Measurements from ENCODE around the gene DENND4C.

The DENND4C gene

GRCh38 chr9:19270421-19270949 lies 40.0 kb downstream of the DENND4C start:
- no peak for DNase-seq

DNA sequence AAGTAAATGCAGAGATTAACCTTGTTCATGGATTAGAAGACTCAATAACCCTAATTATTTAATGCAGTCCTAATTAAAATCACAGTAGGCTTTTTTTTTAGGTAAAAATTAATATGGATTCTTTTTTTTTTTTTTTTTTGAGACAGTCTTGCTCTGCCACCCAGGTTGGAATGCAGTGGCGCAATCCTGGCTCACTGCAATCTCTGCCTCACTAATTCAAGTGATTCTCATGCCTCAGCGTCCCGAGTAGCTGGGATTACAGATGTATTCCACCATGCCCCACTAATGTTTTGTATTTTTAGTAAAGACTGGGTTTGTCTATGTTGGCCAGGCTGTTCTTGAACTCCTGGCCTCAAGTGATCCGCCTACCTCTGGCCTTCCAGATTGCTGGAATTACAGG lies 40.6 kb downstream of the DENND4C start:
- no peak for DNase-seq

- no peak for DNase-seq
Measured at GRCh38 chr9:19281801-19282200, 51.3 kb downstream of the DENND4C start.

GRCh38 chr9:19283072-19283710 lies 52.7 kb downstream of the DENND4C start:
- DNase-seq = no peak

DNA sequence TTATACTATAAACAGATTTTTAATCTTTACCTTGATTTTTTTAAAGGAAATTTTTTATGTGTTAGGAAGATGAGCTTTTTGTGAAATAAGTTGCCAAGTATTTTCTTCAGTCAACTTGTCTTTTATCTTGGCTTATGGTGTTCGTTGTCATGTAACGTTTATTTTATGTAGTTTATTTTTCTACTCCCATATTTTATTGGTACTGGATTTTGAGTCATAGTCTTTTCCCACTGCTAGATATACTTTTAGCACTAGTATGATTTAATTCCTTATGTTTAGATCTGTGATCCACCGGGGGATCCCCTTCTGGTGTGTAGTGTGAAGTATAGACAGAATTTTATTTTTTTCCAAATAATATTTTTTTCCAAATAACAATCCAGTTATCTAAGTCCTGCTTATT lies 54.2 kb downstream of the DENND4C start:
- DNase-seq = no peak

DNA sequence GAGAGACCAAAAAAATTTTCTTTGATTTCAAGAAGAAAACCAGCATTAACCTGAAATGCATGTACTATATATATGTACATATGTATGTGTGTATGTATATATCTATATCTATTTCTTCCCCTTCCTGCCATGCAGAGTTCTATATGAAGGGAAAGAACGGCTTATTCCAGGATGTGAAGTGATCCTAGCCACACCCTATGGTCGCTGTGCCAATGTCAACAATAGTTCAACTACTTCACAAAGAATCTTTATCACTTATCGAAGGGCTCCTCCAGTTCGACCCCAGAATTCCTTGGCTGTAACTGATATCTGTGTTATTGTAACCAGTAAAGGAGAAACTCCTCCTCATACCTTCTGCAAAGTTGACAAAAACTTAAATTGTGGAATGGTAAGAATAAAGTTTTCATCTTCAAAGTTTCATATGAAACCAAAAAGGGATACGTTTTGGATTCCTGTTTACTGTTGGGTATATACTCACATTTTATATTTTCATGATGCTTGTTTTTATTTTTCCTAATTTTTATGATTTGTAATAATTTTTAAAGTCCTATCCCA lies 56.2 kb downstream of the DENND4C start:
- DNase-seq = no peak

- DNase-seq = no peak
Measured at GRCh38 chr9:19288081-19288480, 57.6 kb downstream of the DENND4C start.

DNA sequence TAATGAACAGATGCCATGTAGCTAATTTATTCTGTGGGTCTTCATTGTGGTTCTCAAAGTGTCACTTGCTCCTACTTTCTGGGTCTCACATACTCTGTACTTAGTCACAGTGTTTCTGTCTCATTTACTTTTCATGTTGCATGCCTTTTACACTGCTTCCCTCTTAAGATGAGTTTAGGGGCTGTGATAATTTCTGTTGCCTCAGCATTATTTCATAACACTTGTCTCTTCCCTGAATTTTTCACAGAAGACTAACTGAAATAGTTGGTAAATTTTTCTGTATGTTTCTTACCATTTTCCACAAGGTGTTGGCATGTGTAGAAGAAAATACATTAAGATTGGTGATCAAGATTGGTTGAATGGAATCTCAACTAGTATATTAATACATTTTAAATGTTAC lies 59.6 kb downstream of the DENND4C start:
- DNase-seq = no peak

GRCh38 chr9:19294219-19294618 lies 63.7 kb downstream of the DENND4C start:
- no peak for DNase-seq

DNA sequence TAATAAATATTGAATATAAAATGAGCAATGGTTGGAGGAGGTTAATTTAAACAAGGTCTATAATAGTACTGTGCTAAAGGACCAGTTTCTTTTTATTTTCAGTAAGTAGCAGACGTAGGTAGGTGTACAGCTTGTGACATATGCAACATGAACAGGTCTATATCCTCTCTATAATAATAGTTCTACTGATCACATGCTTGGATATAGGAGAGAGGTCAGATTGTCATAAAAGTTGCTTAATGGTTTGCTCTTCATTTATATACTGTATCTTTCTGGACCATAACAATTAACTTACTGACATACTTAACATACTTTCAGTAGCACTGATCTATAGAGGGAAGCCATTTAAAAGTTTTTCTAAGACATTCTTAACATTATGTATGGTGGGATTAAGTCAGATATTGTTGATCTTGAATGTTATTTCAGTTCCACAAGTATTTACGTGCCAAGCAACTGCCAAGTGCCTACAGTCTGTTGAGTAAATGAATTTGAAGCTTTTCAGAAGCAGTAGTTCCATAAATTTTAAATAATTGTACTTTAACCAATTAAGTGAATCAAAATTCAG lies 68.0 kb downstream of the DENND4C start:
- no peak for DNase-seq

GRCh38 chr9:19303216-19303615 lies 72.7 kb downstream of the DENND4C start:
- DNase-seq = no peak

GRCh38 chr9:19306568-19306967 lies 76.1 kb downstream of the DENND4C start:
- no peak for DNase-seq

- no peak for DNase-seq
Measured at GRCh38 chr9:19310246-19310645, 79.8 kb downstream of the DENND4C start.

DNA sequence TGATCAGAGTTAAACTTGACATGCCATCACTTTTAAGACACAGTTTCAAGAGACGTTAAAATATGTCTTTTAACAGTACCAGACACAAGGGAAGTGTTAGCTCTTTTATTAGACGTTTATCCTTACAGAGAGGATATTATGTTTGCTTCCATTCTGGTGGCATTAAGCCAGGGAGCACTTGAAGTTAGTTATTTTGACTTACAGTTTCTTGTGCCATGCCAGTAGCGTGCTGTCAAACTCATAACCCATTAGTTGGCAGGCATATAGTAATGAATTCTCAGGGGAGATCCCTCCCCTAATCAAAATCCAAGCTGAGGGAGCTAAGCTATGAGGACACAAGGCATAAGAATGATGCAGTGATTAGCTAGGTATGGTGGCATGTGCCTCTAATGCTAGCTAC lies 83.1 kb downstream of the DENND4C start:
- no peak for DNase-seq

GRCh38 chr9:19320495-19320894 lies 90.0 kb downstream of the DENND4C start:
- DNase-seq = no peak

DNA sequence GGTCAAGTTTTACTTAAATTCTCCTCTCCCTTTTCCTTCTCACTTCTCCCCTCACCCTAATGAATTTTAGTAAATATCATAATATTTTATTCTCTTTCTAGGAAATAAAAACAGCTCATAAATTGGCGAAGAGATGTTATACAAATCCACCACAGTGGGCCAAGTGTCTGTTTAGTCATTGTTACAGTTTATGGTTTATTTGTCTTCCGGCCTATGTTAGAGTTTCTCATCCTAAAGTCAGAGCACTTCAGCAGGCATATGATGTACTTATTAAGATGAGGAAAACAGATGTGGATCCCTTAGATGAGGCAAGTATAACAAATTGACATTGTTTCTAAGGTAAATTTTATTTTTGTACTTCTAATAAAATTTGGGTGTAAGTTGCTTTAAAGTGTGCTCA lies 101.4 kb downstream of the DENND4C start:
- no peak for DNase-seq

- no peak for DNase-seq
Measured at GRCh38 chr9:19336166-19336565, 105.7 kb downstream of the DENND4C start.

- no peak for DNase-seq
Measured at GRCh38 chr9:19342947-19343346, 112.5 kb downstream of the DENND4C start.

DNA sequence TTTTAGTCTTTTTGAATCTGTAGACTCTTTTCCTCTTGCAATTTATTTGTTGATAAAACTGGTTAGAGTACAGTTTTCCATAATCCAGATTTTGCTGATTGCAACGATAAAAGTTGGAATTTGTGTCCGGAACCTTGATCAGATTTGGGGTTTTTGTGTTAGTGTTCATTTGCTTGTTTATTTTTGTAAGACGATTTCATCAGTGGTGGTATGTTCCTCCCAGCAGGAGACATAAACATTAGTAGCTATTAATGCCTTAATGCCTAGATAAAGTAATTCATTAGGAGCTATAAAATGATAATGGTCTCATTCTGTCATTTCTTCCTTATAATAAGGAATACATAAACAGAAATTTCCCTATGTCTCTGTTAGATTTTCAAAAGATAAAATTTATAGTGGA lies 128.2 kb downstream of the DENND4C start:
- no peak for DNase-seq

GRCh38 chr9:19369107-19369506 lies 138.6 kb downstream of the DENND4C start:
- no peak for DNase-seq

DNA sequence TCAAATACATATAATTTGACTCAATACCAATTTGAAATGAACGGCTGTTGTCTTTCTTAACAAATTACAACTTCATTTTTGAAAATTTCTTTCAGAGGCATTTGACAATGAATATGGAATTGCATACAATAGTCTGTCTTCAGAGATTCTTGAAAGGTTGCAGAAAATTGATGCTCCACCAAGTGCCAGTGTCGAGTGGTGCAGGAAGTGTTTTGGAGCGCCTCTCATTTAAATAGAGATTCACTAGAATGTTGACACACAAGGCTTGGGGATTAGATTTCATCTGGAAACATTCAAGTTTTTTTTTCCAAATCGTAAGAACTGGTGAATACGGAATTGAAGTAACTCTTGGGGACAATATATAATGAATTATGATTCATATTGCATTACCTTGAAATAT lies 141.4 kb downstream of the DENND4C start:
- DNase-seq = no peak

- no peak for DNase-seq
Measured at GRCh38 chr9:19372567-19372966, 142.1 kb downstream of the DENND4C start.

DNA sequence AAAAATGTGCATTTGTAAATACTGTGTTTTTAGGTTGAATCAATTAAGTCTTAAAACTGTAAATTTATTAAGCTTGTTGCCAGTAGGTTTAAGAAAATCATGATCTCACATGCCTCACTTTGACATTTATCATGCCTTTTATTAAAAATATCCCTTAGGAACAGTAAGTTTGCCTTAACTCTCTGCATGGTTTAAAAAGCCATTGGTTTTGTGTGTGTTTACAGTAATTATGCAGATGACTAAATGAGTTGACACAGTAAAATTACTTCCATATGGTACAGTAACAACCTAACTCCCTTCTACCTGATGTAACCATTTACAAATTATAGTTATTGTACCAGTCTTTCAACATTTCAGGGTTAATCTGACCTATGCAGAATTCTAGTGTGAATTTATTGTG lies 143.0 kb downstream of the DENND4C start:
- no peak for DNase-seq

DNA sequence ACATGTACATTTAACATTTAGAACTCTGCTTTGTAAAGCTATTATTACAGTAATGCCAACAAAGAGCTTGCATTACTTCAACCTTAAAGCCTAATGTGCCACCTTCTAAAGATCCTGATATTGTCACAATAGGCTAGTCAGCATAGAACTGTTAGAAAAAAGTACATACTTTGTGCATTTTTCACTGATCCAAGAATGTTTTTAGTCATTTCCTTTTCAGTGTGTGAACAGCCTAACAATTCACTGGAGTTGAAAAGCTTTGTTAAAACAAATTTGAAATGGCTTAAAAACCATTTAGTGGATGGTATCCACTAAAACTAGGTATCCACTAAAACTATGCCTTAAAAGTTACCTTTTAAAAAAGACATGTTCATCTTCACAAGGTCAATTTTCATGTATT lies 145.0 kb downstream of the DENND4C start:
- no peak for DNase-seq

DNA sequence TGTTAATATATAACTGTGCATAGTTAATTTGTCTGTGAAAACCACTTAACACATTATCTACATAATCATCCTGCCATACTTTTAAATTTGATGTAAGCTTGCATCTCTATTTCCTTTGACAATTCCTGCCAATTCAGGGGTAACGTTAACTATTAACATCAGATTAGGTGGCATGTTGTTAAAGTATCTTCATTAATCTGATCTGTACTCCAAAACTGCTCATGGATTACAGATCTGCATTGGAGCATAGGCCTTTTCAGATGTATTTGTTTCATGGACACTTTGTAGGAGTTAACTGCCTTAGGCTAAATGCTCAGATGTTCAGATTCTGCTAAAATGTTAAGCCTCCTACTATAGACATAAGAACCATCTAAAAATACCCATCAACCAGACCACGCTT lies 146.4 kb downstream of the DENND4C start:
- DNase-seq = no peak

Measured in NCI-H774 (cell line).